ENCODE results near the gene PRDM2. TPM values are rescaled to one million over a fixed set of nuclear protein-coding genes. Genes with fewer than 3 reads are reported as not detected.

PRDM2 gene
- total and polyA plus RNA-seq, 9 donors = 30.0 to 81.9 (median 61.8) TPM

DNA sequence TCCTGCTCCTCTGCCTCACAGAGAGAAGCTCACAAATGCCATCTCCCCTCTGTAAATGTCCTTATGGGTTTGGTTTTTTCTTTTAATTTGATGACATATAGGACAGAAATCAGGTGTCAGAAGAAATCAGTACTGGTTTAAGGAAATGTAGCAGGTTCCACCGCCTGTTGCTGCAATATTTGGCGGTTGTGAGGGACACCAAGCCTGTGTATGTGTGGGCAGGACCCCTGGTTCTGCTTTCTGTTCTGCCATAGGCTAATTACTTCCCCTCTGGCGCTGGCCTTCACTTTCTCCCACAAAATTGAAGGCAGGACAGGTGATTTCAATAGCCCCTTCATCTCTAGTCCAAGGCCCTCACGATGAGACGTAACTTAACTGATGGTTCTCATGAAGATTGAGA, 69.2 kb downstream of the PRDM2 start:
- DNase-seq = no peak
- H3K4me3 ChIP-seq = no peak overlapping the region
- TF ChIP-seq POLR2A (IDR thresholded peaks at IDR 0.05) (no peak), EP300 (IDR thresholded peaks at IDR 0.05) (no peak)
- TF ChIP-seq, protein P1, sequence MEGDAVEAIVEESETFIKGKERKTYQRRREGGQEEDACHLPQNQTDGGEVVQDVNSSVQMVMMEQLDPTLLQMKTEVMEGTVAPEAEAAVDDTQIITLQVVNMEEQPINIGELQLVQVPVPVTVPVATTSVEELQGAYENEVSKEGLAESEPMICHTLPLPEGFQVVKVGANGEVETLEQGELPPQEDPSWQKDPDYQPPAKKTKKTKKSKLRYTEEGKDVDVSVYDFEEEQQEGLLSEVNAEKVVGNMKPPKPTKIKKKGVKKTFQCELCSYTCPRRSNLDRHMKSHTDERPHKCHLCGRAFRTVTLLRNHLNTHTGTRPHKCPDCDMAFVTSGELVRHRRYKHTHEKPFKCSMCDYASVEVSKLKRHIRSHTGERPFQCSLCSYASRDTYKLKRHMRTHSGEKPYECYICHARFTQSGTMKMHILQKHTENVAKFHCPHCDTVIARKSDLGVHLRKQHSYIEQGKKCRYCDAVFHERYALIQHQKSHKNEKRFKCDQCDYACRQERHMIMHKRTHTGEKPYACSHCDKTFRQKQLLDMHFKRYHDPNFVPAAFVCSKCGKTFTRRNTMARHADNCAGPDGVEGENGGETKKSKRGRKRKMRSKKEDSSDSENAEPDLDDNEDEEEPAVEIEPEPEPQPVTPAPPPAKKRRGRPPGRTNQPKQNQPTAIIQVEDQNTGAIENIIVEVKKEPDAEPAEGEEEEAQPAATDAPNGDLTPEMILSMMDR (IDR thresholded peaks at IDR 0.05) = no peak
- H3K36me3 ChIP-seq = no peaks in the 10 kb centered on the region
- no peaks in the 10 kb centered on the region for H3K9me3 ChIP-seq
- H3K27me3 ChIP-seq = no peaks in the 10 kb centered on the region
- intact Hi-C loops (cut with DNase I) = no loop called here
- no peak overlapping the region for H3K27ac ChIP-seq
- H3K4me1 ChIP-seq (ENCODE audit: insufficient read depth) = peaks cover 10% of the 10 kb centered on the region
- WGBS, 3 donors = 91 to 98% (median 95%) methylated on average over 5 of the region's 5 CpGs

DNA sequence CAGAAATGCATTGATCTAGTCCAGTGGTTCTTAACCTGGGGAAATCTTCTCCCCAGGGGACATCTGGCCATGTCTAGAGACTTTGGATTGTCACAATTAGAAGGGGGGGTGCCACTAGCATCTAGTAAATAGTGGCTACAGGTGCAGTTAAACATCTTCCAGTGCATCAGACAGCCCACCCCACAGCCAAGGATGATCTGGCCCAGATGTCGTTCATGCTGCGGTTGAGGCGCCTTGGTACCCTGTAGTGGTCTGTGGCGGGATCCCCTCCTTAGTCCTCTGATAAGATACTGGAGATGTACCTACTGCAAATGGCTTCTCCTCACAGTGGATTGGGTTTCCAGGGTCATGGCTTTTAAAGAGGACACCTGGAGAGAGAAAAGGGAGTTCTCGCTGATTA, 69.8 kb downstream of the PRDM2 start:
- H3K36me3 ChIP-seq = no peaks in the 10 kb centered on the region
- no peak overlapping the region for H3K4me3 ChIP-seq
- H3K27ac ChIP-seq = no peak overlapping the region
- DNase-seq = no peak
- H3K4me1 ChIP-seq (ENCODE audit: insufficient read depth) = peaks cover 8% of the 10 kb centered on the region
- no peaks in the 10 kb centered on the region for H3K9me3 ChIP-seq
- no peaks in the 10 kb centered on the region for H3K27me3 ChIP-seq
- 96 to 99% (median 97%) methylated on average over 5 of the region's 5 CpGs for WGBS, 3 donors
- no peak for TF ChIP-seq EP300 (IDR thresholded peaks at IDR 0.05)
- TF ChIP-seq, protein P1 (IDR thresholded peaks at IDR 0.05) = no peak
- TF ChIP-seq POLR2A (IDR thresholded peaks at IDR 0.05) = no peak
- intact Hi-C loops (cut with DNase I) = no loop called here

DNA sequence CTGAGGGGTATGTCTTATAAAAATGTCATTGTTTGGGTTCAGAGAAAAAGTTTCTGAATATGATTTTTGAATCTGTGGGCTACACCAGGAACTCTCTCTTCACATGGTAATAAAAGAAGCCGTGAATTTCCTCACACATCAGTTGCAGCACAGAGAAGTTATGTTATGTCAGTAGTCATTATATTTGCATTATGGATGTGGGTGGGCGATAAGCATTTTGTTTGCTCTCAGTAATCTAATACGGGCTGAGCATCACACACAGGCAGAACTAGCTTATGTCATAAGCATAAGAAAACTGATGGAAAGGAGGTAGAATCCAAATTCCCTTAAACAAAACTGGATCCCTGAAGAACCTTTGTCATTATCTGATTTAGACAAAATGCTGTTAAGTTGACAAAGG, 70.8 kb downstream of the PRDM2 start:
- Histone ChIP-seq H3K4me1 (ENCODE audit: insufficient read depth) (peaks cover 11% of the 10 kb centered on the region), H3K9me3 (no peaks in the 10 kb centered on the region), H3K27me3 (no peaks in the 10 kb centered on the region), H3K4me3 (no peak overlapping the region), H3K36me3 (no peaks in the 10 kb centered on the region), H3K27ac (no peak overlapping the region)
- WGBS, 3 donors = 68 to 78% (median 71%) methylated on average over 3 of the region's 3 CpGs
- no peak for DNase-seq
- TF ChIP-seq, protein P1 (IDR thresholded peaks at IDR 0.05) = no peak
- TF ChIP-seq EP300 (IDR thresholded peaks at IDR 0.05) (no peak), POLR2A (IDR thresholded peaks at IDR 0.05) (no peak)
- intact Hi-C loops (cut with DNase I) = no loop called here

DNA sequence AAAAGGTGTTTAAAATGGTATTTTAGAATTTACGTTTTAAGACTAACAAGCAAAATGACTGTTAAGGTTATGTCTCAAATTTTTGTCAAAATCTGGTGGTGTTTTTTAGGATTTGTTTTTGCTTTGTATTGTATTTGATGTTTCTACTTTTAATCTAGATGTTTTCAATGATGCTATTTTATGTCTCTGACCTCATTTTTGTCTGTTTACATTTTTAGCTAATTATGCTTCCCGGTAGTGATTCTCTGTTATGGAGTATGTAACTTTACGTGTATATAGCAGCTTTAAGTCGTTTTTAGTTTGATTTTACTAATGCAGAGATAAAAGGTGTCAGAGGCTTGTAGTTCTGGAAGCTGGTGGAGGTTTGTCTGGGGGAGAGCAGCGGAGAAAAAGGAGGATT, 71.8 kb downstream of the PRDM2 start:
- TF ChIP-seq EP300 (IDR thresholded peaks at IDR 0.05) (no peak), POLR2A (IDR thresholded peaks at IDR 0.05) (no peak)
- TF ChIP-seq, protein P1 (IDR thresholded peaks at IDR 0.05) = no peak
- no peaks in the 10 kb centered on the region for H3K36me3 ChIP-seq
- WGBS, 3 donors = 44 to 62% (median 49%) methylated on average over 5 of the region's 5 CpGs
- intact Hi-C loops (cut with DNase I) = no loop called here
- no peak for DNase-seq
- no peak overlapping the region for H3K4me3 ChIP-seq
- H3K27ac ChIP-seq = no peak overlapping the region
- H3K4me1 ChIP-seq (ENCODE audit: insufficient read depth) = peaks cover 11% of the 10 kb centered on the region
- H3K9me3 ChIP-seq = no peaks in the 10 kb centered on the region
- H3K27me3 ChIP-seq = no peaks in the 10 kb centered on the region

DNA sequence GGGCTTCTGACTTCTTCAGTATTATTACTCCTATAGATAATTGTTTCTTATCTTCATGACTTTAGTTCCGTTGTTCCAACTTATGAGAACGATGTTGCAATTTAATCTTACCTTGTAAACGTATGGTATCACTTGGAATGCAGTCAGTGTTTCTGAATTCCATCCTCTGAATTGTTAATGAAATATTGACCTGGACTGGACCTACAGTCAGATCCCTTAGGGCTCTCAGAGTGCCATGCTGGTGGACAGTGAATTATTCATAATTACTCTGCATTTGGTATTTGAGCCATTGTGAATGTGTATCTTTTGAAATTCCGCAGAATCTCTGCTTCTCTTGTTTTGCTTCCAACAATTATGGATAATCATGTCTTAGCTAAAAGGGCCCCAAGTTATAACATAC, 72.3 kb downstream of the PRDM2 start:
- WGBS, 3 donors = 59 to 69% (median 63%) methylated on average over 4 of the region's 4 CpGs
- TF ChIP-seq POLR2A (IDR thresholded peaks at IDR 0.05) = no peak
- no peak for TF ChIP-seq EP300 (IDR thresholded peaks at IDR 0.05)
- TF ChIP-seq, protein P1 (IDR thresholded peaks at IDR 0.05) = no peak
- Histone ChIP-seq H3K4me3 (no peak overlapping the region), H3K27me3 (no peaks in the 10 kb centered on the region), H3K36me3 (no peaks in the 10 kb centered on the region), H3K4me1 (ENCODE audit: insufficient read depth) (peaks cover 11% of the 10 kb centered on the region), H3K9me3 (no peaks in the 10 kb centered on the region), H3K27ac (no peak overlapping the region)
- no peak for DNase-seq
- intact Hi-C loops (cut with DNase I) = no loop called here

Data from ovary (tissue), 9 donors.